AG10803 (cell line): ENCODE measurements around the gene STIP1.

ENCODE experiments used
- DNase-seq: peaks from one replicate; pipeline ENCODE4 v3.0.0; 2010; ENCODE audit warnings: low read depth
- H3K4me3 ChIP-seq: 2 replicates; pipeline ENCODE4 v1.5.1; 2011; ENCODE audit warnings: mild to moderate bottlenecking, low read length, control low read depth
- CTCF ChIP-seq: conservative IDR thresholded peaks from 2 replicates; pipeline ENCODE4 v1.5.1; 2011; ENCODE audit warnings: mild to moderate bottlenecking, low read length, control low read depth, inconsistent platforms

The STIP1 gene

GRCh38 chr11:64176751-64177150, 9.2 kb upstream of the STIP1 start:
- TF ChIP-seq CTCF, result no peak
- DNase-seq, result no peak

GRCh38 chr11:64178203-64178602, 7.8 kb upstream of the STIP1 start:
- no peak for DNase-seq
- no peak overlapping the region for H3K4me3 ChIP-seq
- TF ChIP-seq CTCF, result no peak

More at GRCh38 chr11:64176751-64177150, 9.2 kb upstream of the STIP1 start:
- no peak overlapping the region for H3K4me3 ChIP-seq

GRCh38 chr11:64178951-64179639, 6.9 kb upstream of the STIP1 start:
- DNase-seq, result no peak
- no peak overlapping the region for H3K4me3 ChIP-seq
- TF ChIP-seq CTCF, result no peak

- no peak overlapping the region for H3K4me3 ChIP-seq
- no peak for DNase-seq
- no peak for TF ChIP-seq CTCF
Observed at GRCh38 chr11:64180891-64181290, 5.1 kb upstream of the STIP1 start.

GRCh38 chr11:64181506-64182411, 4.2 kb upstream of the STIP1 start:
- TF ChIP-seq CTCF, result no peak
- peak; percentile 88 for DNase-seq
- H3K4me3 ChIP-seq, result peak overlapping the region; percentile 33

- no peak overlapping the region; the same call in 1 of the 2 replicates for H3K4me3 ChIP-seq
- TF ChIP-seq CTCF, result no peak
- no peak for DNase-seq
Observed at GRCh38 chr11:64183890-64184289, 2.1 kb upstream of the STIP1 start.
